ENCODE measurements around the gene MT1H. TPM values are rescaled to one million over a fixed set of nuclear protein-coding genes. Genes with fewer than 3 reads are reported as not detected.

MT1H gene
- total RNA-seq, 1 donor from 2014 or later, result not detected

DNA sequence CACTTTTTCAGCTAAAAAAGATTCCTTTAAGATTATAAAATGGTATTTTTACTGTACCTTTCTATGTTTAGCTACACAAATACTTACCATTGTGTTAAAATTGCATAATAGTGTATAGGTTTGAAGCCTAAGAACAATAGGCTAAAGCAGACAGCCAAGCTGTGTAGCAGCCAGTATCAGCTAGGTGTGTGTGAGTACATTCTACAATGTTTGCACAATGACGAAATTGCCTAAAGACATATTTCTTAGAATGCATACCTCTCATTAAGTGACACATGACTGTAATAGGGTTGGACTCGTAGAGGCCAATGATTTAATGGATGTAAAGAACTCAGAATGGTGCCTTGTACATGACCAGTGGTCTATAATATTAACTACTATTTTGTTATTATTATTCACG is 19.8 kb upstream of the MT1H start:
- Mint-ChIP-seq H3K27me3 (ENCODE audit: low read depth) (peaks cover 31% of the 10 kb centered on the region), H3K4me1 (ENCODE audit: low read depth) (peaks cover 5% of the 10 kb centered on the region), H3K9me3 (ENCODE audit: low read depth) (no peaks in the 10 kb centered on the region), H3K27ac (ENCODE audit: unreplicated experiment) (no peak overlapping the region), H3K4me3 (ENCODE audit: unreplicated experiment) (no peak overlapping the region), H3K36me3 (ENCODE audit: low read depth) (no peaks in the 10 kb centered on the region)
- no peak for DNase-seq (ENCODE audit: low spot score)
- TF ChIP-seq, protein P1, sequence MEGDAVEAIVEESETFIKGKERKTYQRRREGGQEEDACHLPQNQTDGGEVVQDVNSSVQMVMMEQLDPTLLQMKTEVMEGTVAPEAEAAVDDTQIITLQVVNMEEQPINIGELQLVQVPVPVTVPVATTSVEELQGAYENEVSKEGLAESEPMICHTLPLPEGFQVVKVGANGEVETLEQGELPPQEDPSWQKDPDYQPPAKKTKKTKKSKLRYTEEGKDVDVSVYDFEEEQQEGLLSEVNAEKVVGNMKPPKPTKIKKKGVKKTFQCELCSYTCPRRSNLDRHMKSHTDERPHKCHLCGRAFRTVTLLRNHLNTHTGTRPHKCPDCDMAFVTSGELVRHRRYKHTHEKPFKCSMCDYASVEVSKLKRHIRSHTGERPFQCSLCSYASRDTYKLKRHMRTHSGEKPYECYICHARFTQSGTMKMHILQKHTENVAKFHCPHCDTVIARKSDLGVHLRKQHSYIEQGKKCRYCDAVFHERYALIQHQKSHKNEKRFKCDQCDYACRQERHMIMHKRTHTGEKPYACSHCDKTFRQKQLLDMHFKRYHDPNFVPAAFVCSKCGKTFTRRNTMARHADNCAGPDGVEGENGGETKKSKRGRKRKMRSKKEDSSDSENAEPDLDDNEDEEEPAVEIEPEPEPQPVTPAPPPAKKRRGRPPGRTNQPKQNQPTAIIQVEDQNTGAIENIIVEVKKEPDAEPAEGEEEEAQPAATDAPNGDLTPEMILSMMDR (IDR thresholded peaks at IDR 0.05), result no peak

DNA sequence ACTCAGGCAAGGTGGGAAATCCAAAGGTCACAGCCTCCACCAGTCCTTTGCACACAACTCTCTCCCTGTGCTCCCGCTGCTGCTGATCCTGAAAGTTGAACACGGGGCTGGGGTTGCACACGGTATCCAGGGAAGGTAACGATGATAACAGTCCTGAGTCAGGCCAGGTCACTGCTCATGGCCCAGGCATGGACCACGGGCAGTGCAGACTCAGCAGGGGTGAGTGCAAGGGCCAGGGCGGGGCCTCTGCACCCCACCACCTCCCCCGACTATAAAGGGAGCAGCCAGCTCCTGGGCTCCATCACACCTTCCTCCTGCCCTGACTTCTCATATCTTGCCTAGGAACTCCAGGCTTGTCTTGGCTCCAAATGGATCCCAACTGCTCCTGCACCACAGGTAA is 18.0 kb upstream of the MT1H start, which contains the start of gene MT1B:
Gene MT1B, plus strand, starts transcription at position 301 of the 400 bp plus-strand sequence. Its CDS starts 68 bp downstream, at position 369.
- DNase-seq (ENCODE audit: low spot score), result no peak
- H3K9me3 Mint-ChIP-seq (ENCODE audit: low read depth), result no peaks in the 10 kb centered on the region
- peaks cover 19% of the 10 kb centered on the region for H3K27me3 Mint-ChIP-seq (ENCODE audit: low read depth)
- no peak within 1 kb of the TSS for H3K27ac Mint-ChIP-seq (ENCODE audit: unreplicated experiment)
- H3K36me3 Mint-ChIP-seq (ENCODE audit: low read depth), result no peaks in the 10 kb centered on the region
- TF ChIP-seq, protein P1 (IDR thresholded peaks at IDR 0.05), result no peak
- no peak within 1 kb of the TSS for H3K4me3 Mint-ChIP-seq (ENCODE audit: unreplicated experiment)
- peaks cover 5% of the 10 kb centered on the region for H3K4me1 Mint-ChIP-seq (ENCODE audit: low read depth)

DNA sequence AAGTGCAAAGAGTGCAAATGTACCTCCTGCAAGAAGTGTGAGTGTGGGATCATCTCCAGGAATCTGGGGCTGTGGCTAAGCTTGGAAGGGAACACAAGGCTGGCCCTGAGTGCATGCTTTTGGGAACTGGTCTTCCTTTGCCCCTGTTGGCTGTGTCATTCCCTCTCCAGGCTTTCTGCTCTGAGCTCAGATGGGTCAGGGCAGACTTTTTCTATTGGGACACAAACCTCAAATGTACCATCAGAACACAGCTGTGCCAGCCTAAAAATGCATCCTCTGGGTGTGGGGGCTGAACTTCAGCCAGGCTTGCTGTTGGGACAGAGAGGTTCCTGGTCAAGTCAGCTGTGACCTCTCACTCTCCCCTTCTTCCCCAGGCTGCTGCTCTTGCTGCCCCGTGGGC is 17.0 kb upstream of the MT1H start:
- peaks cover 12% of the 10 kb centered on the region for H3K4me1 Mint-ChIP-seq (ENCODE audit: low read depth)
- no peaks in the 10 kb centered on the region for H3K36me3 Mint-ChIP-seq (ENCODE audit: low read depth)
- H3K9me3 Mint-ChIP-seq (ENCODE audit: low read depth), result no peaks in the 10 kb centered on the region
- no peak for DNase-seq (ENCODE audit: low spot score)
- TF ChIP-seq, protein P1 (IDR thresholded peaks at IDR 0.05), result no peak
- H3K27ac Mint-ChIP-seq (ENCODE audit: unreplicated experiment), result no peak overlapping the region
- H3K27me3 Mint-ChIP-seq (ENCODE audit: low read depth), result peaks cover 13% of the 10 kb centered on the region
- H3K4me3 Mint-ChIP-seq (ENCODE audit: unreplicated experiment), result no peak overlapping the region

DNA sequence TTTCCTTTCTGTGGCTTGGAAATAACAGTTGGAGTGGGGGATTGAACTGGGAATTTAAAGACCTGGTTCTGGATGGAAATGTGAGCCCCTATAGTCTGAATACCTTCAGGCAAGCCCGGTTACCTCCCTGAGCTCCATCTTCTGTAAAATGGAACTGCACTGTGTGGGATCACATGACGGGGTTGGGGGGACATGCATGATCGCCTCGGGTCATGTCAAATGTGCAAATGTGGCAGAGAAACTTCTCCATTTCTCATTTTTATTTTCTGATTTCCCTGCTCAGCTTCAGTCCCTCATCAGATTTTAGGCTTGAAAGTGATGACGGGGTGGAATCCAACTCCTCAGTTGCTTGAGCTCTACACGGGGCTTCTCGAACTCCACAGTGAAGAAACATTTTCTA is 16.4 kb upstream of the MT1H start:
- Mint-ChIP-seq H3K27ac (ENCODE audit: unreplicated experiment) (no peak overlapping the region), H3K4me1 (ENCODE audit: low read depth) (peaks cover 16% of the 10 kb centered on the region), H3K9me3 (ENCODE audit: low read depth) (no peaks in the 10 kb centered on the region), H3K36me3 (ENCODE audit: low read depth) (no peaks in the 10 kb centered on the region), H3K4me3 (ENCODE audit: unreplicated experiment) (no peak overlapping the region), H3K27me3 (ENCODE audit: low read depth) (peaks cover 17% of the 10 kb centered on the region)
- TF ChIP-seq, protein P1 (IDR thresholded peaks at IDR 0.05), result no peak
- DNase-seq (ENCODE audit: low spot score), result no peak

DNA sequence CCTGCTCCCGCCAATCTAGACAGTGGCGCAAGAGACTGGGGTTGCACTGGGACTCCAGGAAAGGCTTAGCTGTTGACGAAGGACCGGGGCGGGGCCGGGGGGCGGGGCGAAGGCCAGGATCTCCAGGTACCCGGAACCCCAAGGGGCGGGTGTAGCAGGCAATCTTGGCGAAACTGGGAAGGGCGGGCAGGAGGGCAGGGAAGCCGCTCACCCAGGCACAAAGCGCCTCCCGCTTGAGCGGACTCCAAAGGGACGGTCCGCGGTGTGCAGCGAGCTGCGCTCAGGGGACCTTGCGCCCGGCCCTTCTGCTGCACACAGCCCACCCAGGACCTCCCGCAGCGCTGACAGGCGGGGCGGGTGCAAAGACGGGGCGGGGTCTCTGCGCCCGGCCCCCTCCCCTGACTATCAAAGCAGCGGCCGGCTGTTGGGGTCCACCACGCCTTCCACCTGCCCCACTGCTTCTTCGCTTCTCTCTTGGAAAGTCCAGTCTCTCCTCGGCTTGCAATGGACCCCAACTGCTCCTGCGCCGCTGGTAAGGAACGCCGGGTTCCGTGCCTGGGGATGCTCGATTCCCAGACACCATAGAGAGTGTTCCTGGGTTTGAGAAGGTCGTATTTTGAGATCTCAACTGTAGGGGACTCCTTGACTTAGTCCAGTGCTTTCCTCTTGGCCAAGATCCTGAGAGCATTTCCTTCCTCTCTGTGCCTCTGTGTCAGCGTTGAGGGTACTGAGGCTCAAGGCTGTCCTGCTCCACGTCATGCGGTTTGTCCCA is 11.9 kb upstream of the MT1H start, which contains the start of gene MT1F:
Gene MT1F, plus strand, starts transcription at position 405 of the 772 bp plus-strand sequence. Its CDS starts 100 bp downstream, at position 505.
- TF ChIP-seq, protein P1 (IDR thresholded peaks at IDR 0.05), result no peak
- no peak for DNase-seq (ENCODE audit: low spot score)
- H3K4me3 Mint-ChIP-seq (ENCODE audit: unreplicated experiment), result peak within 1 kb of the TSS; percentile 79
- H3K9me3 Mint-ChIP-seq (ENCODE audit: low read depth), result no peaks in the 10 kb centered on the region
- H3K27ac Mint-ChIP-seq (ENCODE audit: unreplicated experiment), result no peak within 1 kb of the TSS
- H3K4me1 Mint-ChIP-seq (ENCODE audit: low read depth), result peaks cover 25% of the 10 kb centered on the region
- H3K36me3 Mint-ChIP-seq (ENCODE audit: low read depth), result no peaks in the 10 kb centered on the region
- H3K27me3 Mint-ChIP-seq (ENCODE audit: low read depth), result peaks cover 36% of the 10 kb centered on the region

All from chondrocyte (in vitro differentiated cells).